WTC11 (cell line): ENCODE data around the gene DNAJC18. TPM values are rescaled to one million over a fixed set of nuclear protein-coding genes. Genes with fewer than 3 reads are reported as not detected.

ENCODE experiments used
- ATAC-seq: fragments of 200-7000 bp; cut with Tn5 transposase; 2 replicates; pipeline ENCODE4 v1.10.0; 2021; ENCODE audit warnings: mild to moderate bottlenecking, moderate library complexity
- CTCF ChIA-PET: fragments of 300-600 bp; sonication (Branson Sonifier 250); formaldehyde crosslinking; loops from one replicate; lab custom pipeline; 2021; ENCODE audit warnings: antibody characterized with exemption; lab: Charles Lee
- POLR2A ChIA-PET: fragments of 350-600 bp; sonication (Branson Sonifier 250); formaldehyde crosslinking; loops from one replicate; lab custom pipeline; 2021; ENCODE audit warnings: antibody characterized with exemption; lab: Charles Lee
- DNase-seq: peaks from one replicate; pipeline ENCODE4 v3.0.0; 2021; ENCODE audit warnings: low spot score
- H3K27ac Mint-ChIP-seq: 2 replicates; pipeline ENCODE4 v1.8.0; 2021; ENCODE audit warnings: mixed read lengths
- H3K27me3 Mint-ChIP-seq: 2 replicates; pipeline ENCODE4 v1.8.0; 2021; ENCODE audit warnings: low read depth, mild to moderate bottlenecking, moderate library complexity, mixed read lengths
- H3K36me3 Mint-ChIP-seq: 2 replicates; pipeline ENCODE4 v1.8.0; 2021; ENCODE audit warnings: mixed read lengths
- H3K4me1 Mint-ChIP-seq: 2 replicates; pipeline ENCODE4 v1.8.0; 2022; ENCODE audit warnings: mixed read lengths
- H3K4me3 Mint-ChIP-seq: 2 replicates; pipeline ENCODE4 v1.8.0; 2021; ENCODE audit warnings: mild to moderate bottlenecking, moderate library complexity, mixed read lengths
- H3K9me3 Mint-ChIP-seq: 2 replicates; pipeline ENCODE4 v1.8.0; 2021; ENCODE audit warnings: mixed read lengths
- AR ChIP-seq: fragments of 250-450 bp; sonication (Bioruptor Pico); IDR thresholded peaks from 2 replicates; pipeline ENCODE4 v1.9.0; 2021; ENCODE audit warnings: mild to moderate bottlenecking
- ATF6 ChIP-seq: sonication (generic); formaldehyde crosslinking; IDR thresholded peaks from 2 replicates; pipeline ENCODE4 v1.8.1; 2023; ENCODE audit warnings: mild to moderate bottlenecking, missing genetic modification reagents
- CDX4 ChIP-seq: fragments of 250-450 bp; sonication (Bioruptor Pico); IDR thresholded peaks from 2 replicates; pipeline ENCODE4 v1.9.0; 2021; ENCODE audit warnings: moderate library complexity, mild to moderate bottlenecking, inconsistent platforms, borderline replicate concordance
- CTCF ChIP-seq: fragments of 200-600 bp; IDR thresholded peaks from 2 replicates; pipeline ENCODE4 v1.8.0; 2022; ENCODE audit warnings: antibody characterized with exemption
- EMX1 ChIP-seq: fragments of 250-450 bp; sonication (Bioruptor Pico); IDR thresholded peaks from 2 replicates; pipeline ENCODE4 v1.8.0; 2021; ENCODE audit warnings: mild to moderate bottlenecking
- FOXJ3 ChIP-seq: sonication (generic); formaldehyde crosslinking; IDR thresholded peaks from 2 replicates; pipeline ENCODE4 v1.9.0; 2021; ENCODE audit warnings: missing genetic modification reagents, mild to moderate bottlenecking, borderline replicate concordance
- FOXK1 ChIP-seq: sonication (generic); formaldehyde crosslinking; IDR thresholded peaks from 2 replicates; pipeline ENCODE4 v1.8.0; 2022; ENCODE audit warnings: mild to moderate bottlenecking, moderate library complexity, missing genetic modification reagents
- FOXP1 ChIP-seq: sonication (generic); formaldehyde crosslinking; IDR thresholded peaks from 2 replicates; pipeline ENCODE4 v1.8.0; 2022; ENCODE audit warnings: missing genetic modification reagents, mild to moderate bottlenecking, moderate library complexity, borderline replicate concordance
- GRHL2 ChIP-seq: fragments of 250-450 bp; sonication (Bioruptor Pico); IDR thresholded peaks from 2 replicates; pipeline ENCODE4 v1.8.0; 2022; ENCODE audit warnings: mild to moderate bottlenecking, moderate library complexity; ENCODE audit not compliant: insufficient replicate concordance, severe bottlenecking
- HMGA2 ChIP-seq: fragments of 250-450 bp; sonication (Bioruptor Pico); IDR thresholded peaks from 2 replicates; pipeline ENCODE4 v1.4.0; 2021; ENCODE audit warnings: mild to moderate bottlenecking, moderate library complexity
- IRF2 ChIP-seq: sonication (generic); formaldehyde crosslinking; IDR thresholded peaks from 2 replicates; pipeline ENCODE4 v1.8.0; 2022; ENCODE audit warnings: low read depth, missing genetic modification reagents, borderline replicate concordance
- NR1H2 ChIP-seq: sonication (generic); formaldehyde crosslinking; IDR thresholded peaks from 2 replicates; pipeline ENCODE4 v1.9.0; 2021; ENCODE audit warnings: mild to moderate bottlenecking, moderate library complexity, missing genetic modification reagents
- NR3C1 ChIP-seq: sonication (generic); formaldehyde crosslinking; conservative IDR thresholded peaks from 2 replicates; pipeline ENCODE4 v1.8.1; 2023; ENCODE audit warnings: low read depth, mild to moderate bottlenecking, missing genetic modification reagents
- OVOL2 ChIP-seq: fragments of 250-450 bp; sonication (Bioruptor Pico); IDR thresholded peaks from 2 replicates; pipeline ENCODE4 v1.9.0; 2021; ENCODE audit warnings: mild to moderate bottlenecking, borderline replicate concordance
- SMAD4 ChIP-seq: sonication (generic); formaldehyde crosslinking; IDR thresholded peaks from 2 replicates; pipeline ENCODE4 v1.8.0; 2022; ENCODE audit warnings: mild to moderate bottlenecking, missing genetic modification reagents
- SOX15 ChIP-seq: fragments of 250-450 bp; sonication (Bioruptor Pico); IDR thresholded peaks from 2 replicates; pipeline ENCODE4 v1.9.0; 2021; ENCODE audit warnings: mild to moderate bottlenecking
- SP1 ChIP-seq: sonication (generic); formaldehyde crosslinking; conservative IDR thresholded peaks from 2 replicates; pipeline ENCODE4 v1.8.1; 2022; ENCODE audit warnings: missing genetic modification reagents
- TCF7 ChIP-seq: sonication (generic); formaldehyde crosslinking; IDR thresholded peaks from 2 replicates; pipeline ENCODE4 v1.8.0; 2022; ENCODE audit warnings: mild to moderate bottlenecking, low read depth, missing genetic modification reagents, moderate library complexity
- ZBTB21 ChIP-seq: sonication (generic); formaldehyde crosslinking; IDR thresholded peaks from 2 replicates; pipeline ENCODE4 v1.8.1; 2023; ENCODE audit warnings: mild to moderate bottlenecking, missing genetic modification reagents, borderline replicate concordance
- ZMAT4 ChIP-seq: fragments of 250-450 bp; sonication (Bioruptor Pico); IDR thresholded peaks from 2 replicates; pipeline ENCODE4 v1.9.0; 2021; ENCODE audit warnings: mild to moderate bottlenecking
- ZNF121 ChIP-seq: sonication (generic); formaldehyde crosslinking; IDR thresholded peaks from 2 replicates; pipeline ENCODE4 v1.8.0; 2023; ENCODE audit warnings: missing genetic modification reagents
- ZNF219 ChIP-seq: sonication (generic); formaldehyde crosslinking; IDR thresholded peaks from 2 replicates; pipeline ENCODE4 v1.8.0; 2023; ENCODE audit warnings: missing genetic modification reagents, mild to moderate bottlenecking, borderline replicate concordance
- ZNF263 ChIP-seq: sonication (generic); formaldehyde crosslinking; IDR thresholded peaks from 2 replicates; pipeline ENCODE4 v1.8.1; 2022; ENCODE audit warnings: low read depth, mild to moderate bottlenecking, moderate library complexity, missing genetic modification reagents
- ZSCAN18 ChIP-seq: fragments of 250-450 bp; sonication (Bioruptor Pico); IDR thresholded peaks from 2 replicates; pipeline ENCODE4 v2.1.2; 2022; ENCODE audit warnings: mild to moderate bottlenecking, moderate library complexity
- total RNA-seq: library from RNA; stranded (reverse); gene quantifications from 3 replicates; pipeline ENCODE4 v1.2.3, GENCODE V29; 2021

DNAJC18 gene
- total RNA-seq, 1 experiment from 2014 or later, result 23.7 TPM

GRCh38 chr5:139435676-139436075, 3.6 kb downstream of the DNAJC18 start (continued):
- no peak for TF ChIP-seq AR (CRISPR knock-in tag)
- no peak for TF ChIP-seq IRF2 (CRISPR knock-in tag)
- TF ChIP-seq FOXK1, result no peak
- TF ChIP-seq ZNF121 (CRISPR knock-in tag), result no peak
- no peak for TF ChIP-seq SP1 (CRISPR knock-in tag)
- TF ChIP-seq CDX4 (CRISPR knock-in tag), result no peak
- TF ChIP-seq GRHL2 (CRISPR knock-in tag), result no peak
- TF ChIP-seq NR1H2 (CRISPR knock-in tag), result no peak
- no peak for TF ChIP-seq ZSCAN18 (CRISPR knock-in tag)
- no peak for TF ChIP-seq ZNF263 (CRISPR knock-in tag)
- no peak for TF ChIP-seq FOXP1
- TF ChIP-seq, all 79 proteins: peak for 0

- H3K4me1 Mint-ChIP-seq, result no peaks in the 10 kb centered on the region
- ATAC-seq (no peak), DNase-seq (no peak)
- no peaks in the 10 kb centered on the region for H3K27me3 Mint-ChIP-seq
- H3K9me3 Mint-ChIP-seq, result no peaks in the 10 kb centered on the region
- no peak overlapping the region for H3K4me3 Mint-ChIP-seq
- no peak for TF ChIP-seq HMGA2
- peaks cover 16% of the 10 kb centered on the region for H3K36me3 Mint-ChIP-seq
- POLR2A ChIA-PET, result no interaction called here
- H3K27ac Mint-ChIP-seq, result no peak overlapping the region
- CTCF ChIA-PET, result interaction anchor here (2.4 kb wide), 1 partner anchor 9 kb away, joined by 8 read pairs; no protein-coding TSS in a partner anchor
These were observed 7.6 kb downstream of the DNAJC18 start for GRCh38 chr5:139431706-139432105.

GRCh38 chr5:139430015-139430414, 9.3 kb downstream of the DNAJC18 start:
- H3K27ac Mint-ChIP-seq, result no peak overlapping the region
- no peaks in the 10 kb centered on the region for H3K9me3 Mint-ChIP-seq
- no peak overlapping the region for H3K4me3 Mint-ChIP-seq
- no peaks in the 10 kb centered on the region for H3K27me3 Mint-ChIP-seq
- ChIA-PET POLR2A (interaction anchor here (0.5 to 1.2 kb wide), 2 partner anchors 9 to 93 kb away, joined by 4 to 5 read pairs; partner anchors contain the start of gene DNAJC18), CTCF (no interaction called here)
- DNase-seq, result no peak
- H3K36me3 Mint-ChIP-seq, result peaks cover 20% of the 10 kb centered on the region
- no peak for ATAC-seq
- H3K4me1 Mint-ChIP-seq, result no peaks in the 10 kb centered on the region
- no peak for TF ChIP-seq SMAD4 (CRISPR knock-in tag)
- no peak for TF ChIP-seq ZSCAN18 (CRISPR knock-in tag)
- TF ChIP-seq ATF6 (CRISPR knock-in tag), result no peak
- no peak for TF ChIP-seq CTCF
- no peak for TF ChIP-seq ZBTB21 (CRISPR knock-in tag)
- no peak for TF ChIP-seq NR3C1 (CRISPR knock-in tag)
- TF ChIP-seq FOXK1, result no peak
- no peak for TF ChIP-seq TCF7 (CRISPR knock-in tag)
- no peak for TF ChIP-seq ZNF219
- no peak for TF ChIP-seq OVOL2 (CRISPR knock-in tag)
- TF ChIP-seq EMX1 (CRISPR knock-in tag), result no peak
- no peak for TF ChIP-seq ZMAT4 (CRISPR knock-in tag)
- TF ChIP-seq FOXJ3 (CRISPR knock-in tag), result no peak
- no peak for TF ChIP-seq SOX15 (CRISPR knock-in tag)
